ENCODE results near the gene TSPAN13.

The TSPAN13 gene

DNA sequence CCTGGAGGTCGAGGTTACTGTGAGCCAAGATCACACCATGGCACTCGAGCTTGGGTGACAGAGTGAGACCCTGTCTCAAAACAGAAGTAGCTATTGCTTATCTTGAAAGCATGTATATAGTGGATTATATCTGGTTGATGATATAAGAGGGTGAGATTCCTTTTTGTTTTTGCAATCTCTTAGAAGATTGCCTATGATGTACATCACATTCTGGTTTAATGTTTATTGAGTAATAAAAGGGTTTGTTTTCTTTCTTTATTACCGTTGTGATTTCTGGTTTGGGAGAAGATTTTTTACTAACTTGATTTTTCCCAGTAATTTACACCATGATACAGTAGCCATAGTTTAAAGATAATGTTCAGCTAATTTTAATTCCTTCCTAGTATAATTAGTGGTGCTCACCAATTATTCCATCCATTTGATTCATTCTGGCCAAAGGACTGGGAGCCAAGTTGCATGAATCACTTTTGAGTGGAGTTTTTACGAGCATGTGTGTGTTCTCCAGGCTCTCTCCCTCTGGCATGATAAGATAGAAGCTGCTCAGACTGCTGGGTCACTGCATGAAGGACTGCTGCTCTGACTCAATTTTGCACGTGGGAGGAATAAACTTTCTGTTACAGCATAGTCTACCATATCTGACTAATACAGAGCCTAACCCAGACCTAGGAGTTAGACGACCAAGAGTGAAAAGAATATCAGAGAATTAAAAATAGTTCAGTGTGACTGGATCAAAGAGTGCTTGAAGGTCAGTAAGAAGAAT, 13.5 kb upstream of the TSPAN13 start:
- Histone ChIP-seq H3K4me3 (ENCODE audit: low read depth in 1 of 5, low read length in 5 of 5) (no peak overlapping the region), H3K9me3 (ENCODE audit: control insufficient read depth in 5 of 5, low read length in 5 of 5) (no peaks in the 10 kb centered on the region), H3K9ac (ENCODE audit: low read length in 5 of 5) (no peak overlapping the region), H3K4me1 (ENCODE audit: control insufficient read depth in 5 of 5, insufficient read depth in 5 of 5, low read length in 5 of 5) (peaks cover 2 to 33% (median 6%) of the 10 kb centered on the region in 5 donors), H3K27me3 (ENCODE audit: control insufficient read depth in 5 of 5, insufficient read depth in 4 of 5, low read length in 5 of 5) (no peaks in the 10 kb centered on the region), H3K36me3 (ENCODE audit: control insufficient read depth in 5 of 5, insufficient read depth in 5 of 5, low read length in 5 of 5) (no peaks in the 10 kb centered on the region), H3K27ac (ENCODE audit: low read depth, low read length) (peak overlapping the region; percentile 61)

- no peaks in the 10 kb centered on the region for H3K36me3 ChIP-seq (ENCODE audit: control insufficient read depth in 5 of 5, insufficient read depth in 5 of 5, low read length in 5 of 5)
- H3K27me3 ChIP-seq (ENCODE audit: control insufficient read depth in 5 of 5, insufficient read depth in 4 of 5, low read length in 5 of 5): no peaks in the 10 kb centered on the region
- H3K4me3 ChIP-seq (ENCODE audit: low read depth in 1 of 5, low read length in 5 of 5): no peak overlapping the region
- H3K27ac ChIP-seq (ENCODE audit: low read depth, low read length): peak overlapping the region; percentile 61
- H3K4me1 ChIP-seq (ENCODE audit: control insufficient read depth in 5 of 5, insufficient read depth in 5 of 5, low read length in 5 of 5): peaks cover 2 to 32% (median 9%) of the 10 kb centered on the region in 5 donors
- no peak overlapping the region for H3K9ac ChIP-seq (ENCODE audit: low read length in 5 of 5)
- no peaks in the 10 kb centered on the region for H3K9me3 ChIP-seq (ENCODE audit: control insufficient read depth in 5 of 5, low read length in 5 of 5)
These were observed 13.0 kb upstream of the TSPAN13 start for GRCh38 chr7:16740623-16740953.

GRCh38 chr7:16740996-16741395, 12.6 kb upstream of the TSPAN13 start:
- no peaks in the 10 kb centered on the region for H3K27me3 ChIP-seq (ENCODE audit: control insufficient read depth in 5 of 5, insufficient read depth in 4 of 5, low read length in 5 of 5)
- no peaks in the 10 kb centered on the region for H3K9me3 ChIP-seq (ENCODE audit: control insufficient read depth in 5 of 5, low read length in 5 of 5)
- no peak overlapping the region for H3K4me3 ChIP-seq (ENCODE audit: low read depth in 1 of 5, low read length in 5 of 5)
- peaks cover 2 to 32% (median 10%) of the 10 kb centered on the region in 5 donors for H3K4me1 ChIP-seq (ENCODE audit: control insufficient read depth in 5 of 5, insufficient read depth in 5 of 5, low read length in 5 of 5)
- H3K9ac ChIP-seq (ENCODE audit: low read length in 5 of 5): no peak overlapping the region
- H3K36me3 ChIP-seq (ENCODE audit: control insufficient read depth in 5 of 5, insufficient read depth in 5 of 5, low read length in 5 of 5): no peaks in the 10 kb centered on the region
- peak overlapping the region; percentile 61 for H3K27ac ChIP-seq (ENCODE audit: low read depth, low read length)

DNA sequence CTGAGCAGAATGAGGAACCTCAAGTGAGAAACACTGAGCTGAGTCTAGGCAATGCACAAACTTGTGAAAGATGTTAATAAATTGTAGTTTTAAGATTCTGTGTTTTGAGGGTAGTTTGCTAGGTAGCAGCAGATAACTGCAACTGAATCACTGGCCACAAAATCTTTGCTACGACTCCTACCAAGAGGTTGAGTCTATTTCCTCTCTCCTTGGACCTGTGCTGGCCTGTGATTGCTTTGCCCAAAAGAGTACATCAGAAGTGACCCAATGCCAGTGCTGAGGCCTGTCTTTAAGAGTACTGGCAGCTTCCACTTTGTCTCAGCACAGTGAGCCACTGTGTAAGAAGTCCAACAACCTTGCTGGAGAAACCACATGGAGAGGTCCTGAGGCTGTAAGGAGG, 11.9 kb upstream of the TSPAN13 start:
- Histone ChIP-seq H3K36me3 (ENCODE audit: control insufficient read depth in 5 of 5, insufficient read depth in 5 of 5, low read length in 5 of 5) (no peaks in the 10 kb centered on the region), H3K27me3 (ENCODE audit: control insufficient read depth in 5 of 5, insufficient read depth in 4 of 5, low read length in 5 of 5) (no peaks in the 10 kb centered on the region), H3K9me3 (ENCODE audit: control insufficient read depth in 5 of 5, low read length in 5 of 5) (no peaks in the 10 kb centered on the region), H3K9ac (ENCODE audit: low read length in 5 of 5) (no peak overlapping the region), H3K27ac (ENCODE audit: low read depth, low read length) (peak overlapping the region; percentile 61), H3K4me1 (ENCODE audit: control insufficient read depth in 5 of 5, insufficient read depth in 5 of 5, low read length in 5 of 5) (peaks cover 2 to 32% (median 10%) of the 10 kb centered on the region in 5 donors), H3K4me3 (ENCODE audit: low read depth in 1 of 5, low read length in 5 of 5) (no peak overlapping the region)

DNA sequence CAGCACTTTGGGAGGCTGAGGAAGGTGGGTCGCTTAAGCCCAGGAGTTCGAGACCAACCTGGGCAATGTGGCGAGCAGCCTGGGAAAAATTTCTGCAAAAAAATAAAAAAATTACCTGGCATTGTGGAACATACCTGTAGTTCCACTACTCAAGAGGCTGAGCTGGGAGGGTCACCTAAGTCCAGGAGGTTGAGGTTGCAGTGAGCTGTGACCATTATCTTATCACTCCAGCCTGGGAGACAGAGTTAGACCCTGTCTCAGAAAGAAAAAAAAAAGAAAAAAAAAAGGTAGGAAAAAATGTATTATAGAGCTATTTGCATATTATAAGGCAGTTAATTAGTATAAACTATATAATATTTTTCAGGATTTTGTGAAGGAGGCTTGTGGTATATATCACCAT, 11.0 kb upstream of the TSPAN13 start:
- no peaks in the 10 kb centered on the region for H3K27me3 ChIP-seq (ENCODE audit: control insufficient read depth in 5 of 5, insufficient read depth in 4 of 5, low read length in 5 of 5)
- H3K9me3 ChIP-seq (ENCODE audit: control insufficient read depth in 5 of 5, low read length in 5 of 5): no peaks in the 10 kb centered on the region
- H3K4me3 ChIP-seq (ENCODE audit: low read depth in 1 of 5, low read length in 5 of 5): no peak overlapping the region
- no peak overlapping the region for H3K9ac ChIP-seq (ENCODE audit: low read length in 5 of 5)
- H3K36me3 ChIP-seq (ENCODE audit: control insufficient read depth in 5 of 5, insufficient read depth in 5 of 5, low read length in 5 of 5): no peaks in the 10 kb centered on the region
- H3K27ac ChIP-seq (ENCODE audit: low read depth, low read length): no peak overlapping the region
- peaks cover 7 to 37% (median 15%) of the 10 kb centered on the region in 5 donors for H3K4me1 ChIP-seq (ENCODE audit: control insufficient read depth in 5 of 5, insufficient read depth in 5 of 5, low read length in 5 of 5)

DNA sequence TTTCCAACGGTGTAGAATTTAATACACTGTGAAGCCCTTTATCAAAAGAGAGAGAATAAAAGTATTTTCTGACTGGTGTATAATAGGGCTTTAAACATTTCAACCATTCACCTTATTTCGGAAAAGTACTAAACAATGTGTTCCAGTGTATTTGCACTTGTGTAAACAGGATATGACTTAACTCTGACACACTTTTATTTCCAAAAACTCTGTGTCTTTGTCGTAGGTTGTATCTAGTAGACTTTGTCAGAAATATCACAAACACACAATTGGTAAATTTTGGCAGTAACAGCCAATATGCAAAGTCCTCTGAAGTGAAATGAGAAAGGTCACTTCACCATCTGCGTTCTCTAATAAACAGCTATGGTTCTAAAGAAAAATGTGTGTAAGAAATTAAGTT, 10.3 kb upstream of the TSPAN13 start:
- no peaks in the 10 kb centered on the region for H3K36me3 ChIP-seq (ENCODE audit: control insufficient read depth in 5 of 5, insufficient read depth in 5 of 5, low read length in 5 of 5)
- no peaks in the 10 kb centered on the region for H3K27me3 ChIP-seq (ENCODE audit: control insufficient read depth in 5 of 5, insufficient read depth in 4 of 5, low read length in 5 of 5)
- H3K4me1 ChIP-seq (ENCODE audit: control insufficient read depth in 5 of 5, insufficient read depth in 5 of 5, low read length in 5 of 5): peaks cover 7 to 37% (median 15%) of the 10 kb centered on the region in 5 donors
- peak overlapping the region in 1 of 5 donors; percentile 4 for H3K9ac ChIP-seq (ENCODE audit: low read length in 5 of 5)
- H3K27ac ChIP-seq (ENCODE audit: low read depth, low read length): peak overlapping the region; percentile 23
- H3K4me3 ChIP-seq (ENCODE audit: low read depth in 1 of 5, low read length in 5 of 5): no peak overlapping the region
- H3K9me3 ChIP-seq (ENCODE audit: control insufficient read depth in 5 of 5, low read length in 5 of 5): no peaks in the 10 kb centered on the region

DNA sequence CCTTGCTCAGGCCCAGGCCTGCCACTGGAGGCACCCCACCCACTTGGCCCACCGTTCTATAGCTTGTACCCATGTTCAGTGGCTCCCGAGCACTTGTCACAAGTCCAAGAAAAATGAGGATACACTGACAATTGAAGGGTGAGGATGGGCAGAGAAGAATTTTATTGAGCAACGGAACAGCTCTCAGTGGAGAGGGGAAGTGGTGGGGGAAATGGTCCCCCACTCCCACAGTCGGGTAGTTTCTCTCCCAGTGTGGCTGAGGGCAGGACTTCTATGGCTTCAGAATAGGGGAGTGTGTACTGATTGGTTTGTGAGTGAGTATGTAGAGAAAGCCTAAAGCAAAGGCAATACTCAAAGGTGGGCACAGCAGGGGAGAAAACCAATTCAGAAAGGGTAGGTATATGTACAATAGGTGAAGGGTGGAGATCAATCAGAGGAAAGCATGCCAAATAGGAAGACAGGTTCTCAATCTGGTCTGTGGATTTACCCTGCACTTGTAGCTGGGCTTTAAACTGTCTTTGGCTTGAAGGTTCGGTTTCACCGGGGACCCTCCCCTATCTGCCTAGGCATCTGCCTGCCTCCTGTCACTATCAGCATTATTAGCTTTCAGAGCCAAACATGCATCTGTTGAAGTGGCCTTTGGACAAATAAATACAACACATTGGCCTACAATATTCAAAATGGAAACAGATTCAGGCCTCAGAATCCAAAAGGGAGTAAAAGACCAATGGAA, 8.9 kb upstream of the TSPAN13 start:
- Histone ChIP-seq H3K27ac (ENCODE audit: low read depth, low read length) (peak overlapping the region; percentile 45), H3K36me3 (ENCODE audit: control insufficient read depth in 5 of 5, insufficient read depth in 5 of 5, low read length in 5 of 5) (no peaks in the 10 kb centered on the region), H3K4me3 (ENCODE audit: low read depth in 1 of 5, low read length in 5 of 5) (no peak overlapping the region), H3K9me3 (ENCODE audit: control insufficient read depth in 5 of 5, low read length in 5 of 5) (no peaks in the 10 kb centered on the region), H3K27me3 (ENCODE audit: control insufficient read depth in 5 of 5, insufficient read depth in 4 of 5, low read length in 5 of 5) (no peaks in the 10 kb centered on the region), H3K4me1 (ENCODE audit: control insufficient read depth in 5 of 5, insufficient read depth in 5 of 5, low read length in 5 of 5) (peaks cover 7 to 36% (median 15%) of the 10 kb centered on the region in 5 donors), H3K9ac (ENCODE audit: low read length in 5 of 5) (no peak overlapping the region)

DNA sequence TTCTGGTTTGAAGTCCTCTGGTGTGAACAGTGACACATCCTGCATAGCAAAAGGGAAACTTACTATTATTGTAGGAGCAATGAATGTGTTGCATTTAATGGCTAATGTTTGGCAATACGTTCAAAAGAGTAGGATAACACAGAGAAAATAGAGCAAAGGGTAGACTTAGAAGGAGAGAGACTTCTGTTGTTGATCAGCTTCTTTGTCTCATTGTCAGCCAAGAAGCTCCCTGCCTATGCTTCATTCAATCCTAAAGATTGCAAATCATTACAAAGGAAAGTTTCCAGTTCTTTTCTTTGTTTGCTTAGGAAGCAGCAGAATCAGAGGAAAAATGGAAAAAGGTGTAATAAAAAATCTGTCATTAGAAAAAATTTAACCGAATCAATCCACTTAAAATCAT, 7.9 kb upstream of the TSPAN13 start:
- Histone ChIP-seq H3K36me3 (ENCODE audit: control insufficient read depth in 5 of 5, insufficient read depth in 5 of 5, low read length in 5 of 5) (no peaks in the 10 kb centered on the region), H3K27ac (ENCODE audit: low read depth, low read length) (peak overlapping the region; percentile 45), H3K9me3 (ENCODE audit: control insufficient read depth in 5 of 5, low read length in 5 of 5) (no peaks in the 10 kb centered on the region), H3K27me3 (ENCODE audit: control insufficient read depth in 5 of 5, insufficient read depth in 4 of 5, low read length in 5 of 5) (no peaks in the 10 kb centered on the region), H3K9ac (ENCODE audit: low read length in 5 of 5) (no peak overlapping the region), H3K4me3 (ENCODE audit: low read depth in 1 of 5, low read length in 5 of 5) (no peak overlapping the region), H3K4me1 (ENCODE audit: control insufficient read depth in 5 of 5, insufficient read depth in 5 of 5, low read length in 5 of 5) (peaks cover 7 to 27% (median 11%) of the 10 kb centered on the region in 5 donors)

DNA sequence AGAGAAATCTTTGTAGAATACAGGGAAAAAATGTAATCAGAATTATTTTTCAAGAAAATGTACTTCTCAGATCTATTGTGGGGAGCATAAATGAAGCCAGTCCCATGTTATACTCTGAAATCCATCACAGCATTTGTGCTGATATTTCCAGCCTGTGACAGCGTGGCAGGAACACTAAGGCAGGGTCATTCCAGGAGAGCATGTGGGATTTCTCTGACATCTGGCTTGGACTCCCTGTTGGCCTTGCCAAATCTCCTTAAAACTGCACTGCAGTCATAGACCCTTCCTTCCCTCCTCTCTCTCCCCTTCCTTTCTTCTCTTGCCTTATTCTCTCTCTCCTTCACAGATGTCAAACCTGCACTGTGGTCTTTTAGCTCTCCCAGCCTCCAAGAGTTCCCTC, 6.5 kb upstream of the TSPAN13 start:
- H3K4me1 ChIP-seq (ENCODE audit: control insufficient read depth in 5 of 5, insufficient read depth in 5 of 5, low read length in 5 of 5): peaks cover 5 to 24% (median 10%) of the 10 kb centered on the region in 5 donors
- H3K9me3 ChIP-seq (ENCODE audit: control insufficient read depth in 5 of 5, low read length in 5 of 5): no peaks in the 10 kb centered on the region
- no peaks in the 10 kb centered on the region for H3K36me3 ChIP-seq (ENCODE audit: control insufficient read depth in 5 of 5, insufficient read depth in 5 of 5, low read length in 5 of 5)
- H3K27ac ChIP-seq (ENCODE audit: low read depth, low read length): no peak overlapping the region
- no peak overlapping the region for H3K4me3 ChIP-seq (ENCODE audit: low read depth in 1 of 5, low read length in 5 of 5)
- H3K27me3 ChIP-seq (ENCODE audit: control insufficient read depth in 5 of 5, insufficient read depth in 4 of 5, low read length in 5 of 5): no peaks in the 10 kb centered on the region
- H3K9ac ChIP-seq (ENCODE audit: low read length in 5 of 5): no peak overlapping the region

Data from subcutaneous abdominal adipose tissue (tissue), 5 donors.